Gastrocnemius medialis (tissue), 4 donors: ENCODE results near the gene TCOF1. TPM values are rescaled to one million over a fixed set of nuclear protein-coding genes. Genes with fewer than 3 reads are reported as not detected.

Experiments
- ATAC-seq, 2 donors: fragments of 150-250 bp; one replicate each; pipeline ENCODE4 v1.9.1; 2016
- DNase-seq, 2 donors: peaks; one replicate each; pipeline ENCODE4 v3.0.0-alpha.2; 2019
- H3K27ac ChIP-seq, 4 donors: fragments of 200-600 bp; sonication (generic); 1 replicate in 1 of 4; 2 replicates in 3 of 4; pipeline ENCODE4 v1.5.1; 2016 to 2018; ENCODE audit warnings: mild to moderate bottlenecking in 2 of 4, moderate library complexity in 1 of 4
- H3K27me3 ChIP-seq, 3 donors: fragments of 200-600 bp; sonication (generic) in 2 of 3; 1 replicate in 1 of 3; 2 replicates in 2 of 3; pipeline versions ENCODE4 v1.5.1 to v1.6.0; 2016 to 2019; ENCODE audit warnings: mild to moderate bottlenecking in 1 of 3, moderate library complexity in 1 of 3
- H3K36me3 ChIP-seq, 2 donors: fragments of 200-600 bp; sonication (generic) in 1 of 2; one replicate each; pipeline ENCODE4 v1.5.1; 2017 to 2018
- H3K4me1 ChIP-seq, 2 donors: fragments of 200-600 bp; sonication (generic) in 1 of 2; one replicate each; pipeline ENCODE4 v1.5.1; 2016 to 2017; ENCODE audit warnings: mild to moderate bottlenecking in 2 of 2
- H3K4me3 ChIP-seq, 4 donors: fragments of 200-600 bp; sonication (generic) in 3 of 4; 1 replicate in 1 of 4; 2 replicates in 3 of 4; pipeline ENCODE4 v1.5.1; 2016 to 2019; ENCODE audit warnings: mild to moderate bottlenecking in 2 of 4
- H3K9me3 ChIP-seq, 3 donors: fragments of 200-600 bp; sonication (generic) in 2 of 3; 1 replicate in 1 of 3; 2 replicates in 2 of 3; pipeline ENCODE4 v1.5.1; 2016 to 2019
- CTCF ChIP-seq, 5 experiments: fragments of 450-650 bp in 3 of 5; fragments of 200-600 bp in 2 of 5; sonication (generic) in 2 of 5; IDR thresholded peaks in 4 of 5; conservative IDR thresholded peaks in 1 of 5; 1 replicate in 4 of 5; 2 replicates in 1 of 5; pipeline ENCODE4 v1.5.1; 2016 to 2019; ENCODE audit warnings: antibody characterized with exemption in 5 of 5, mild to moderate bottlenecking in 3 of 5, moderate library complexity in 3 of 5
- POLR2A ChIP-seq, 2 donors: fragments of 450-650 bp; IDR thresholded peaks; one replicate each; pipeline ENCODE4 v1.6.1; 2017; ENCODE audit warnings: antibody characterized with exemption in 2 of 2, mild to moderate bottlenecking in 2 of 2, moderate library complexity in 2 of 2
- in situ Hi-C, 4 donors: fragments of 200-750 bp; cut with MboI; loops; one replicate each; pipeline versions ENCODE4 v1.15.0 to v1.8.0; 2017; ENCODE audit warnings: low sequenced_read_pairs in 4 of 4
- intact Hi-C: fragments of 100-400 bp; cut with DNase I; formaldehyde crosslinking; loops from one replicate; pipeline ENCODE4 v1.15.1; 2023; ENCODE audit warnings: low total_unique reads
- total RNA-seq, 4 donors: library from RNA; depleted of rRNA; stranded (reverse); fragments of >200 nt; gene quantifications; one replicate each; pipeline versions ENCODE4 v1.1.0 to v1.2.3, GENCODE V29; 2016

The TCOF1 gene
- total RNA-seq, 4 donors from 2014 or later: 22.1 to 31.7 (median 27.1) TPM

GRCh38 chr5:150389531-150390266 is 32.2 kb downstream of the TCOF1 start:
- in situ Hi-C loops (no loop called here), intact Hi-C loops (no loop called here)
- H3K4me1 ChIP-seq: no peaks in the 10 kb centered on the region
- ATAC-seq (no peak), DNase-seq (no peak)
- no peaks in the 10 kb centered on the region for H3K9me3 ChIP-seq
- no peak overlapping the region for H3K4me3 ChIP-seq
- no peak overlapping the region for H3K27ac ChIP-seq
- no peaks in the 10 kb centered on the region for H3K27me3 ChIP-seq
- TF ChIP-seq CTCF (IDR thresholded peaks at IDR 0.05 in 4 of 5, conservative IDR thresholded peaks at IDR 0.05 in 1 of 5): no peak
- TF ChIP-seq POLR2A (IDR thresholded peaks at IDR 0.05): no peak
- H3K36me3 ChIP-seq: peaks cover 0 to 91% of the 10 kb centered on the region in 2 donors

- Histone ChIP-seq H3K9me3 (no peaks in the 10 kb centered on the region), H3K27ac (no peak overlapping the region), H3K27me3 (no peaks in the 10 kb centered on the region), H3K4me3 (no peak overlapping the region), H3K4me1 (no peaks in the 10 kb centered on the region), H3K36me3 (peaks cover 0 to 90% of the 10 kb centered on the region in 2 donors)
- TF ChIP-seq CTCF (IDR thresholded peaks at IDR 0.05 in 4 of 5, conservative IDR thresholded peaks at IDR 0.05 in 1 of 5) (no peak), POLR2A (IDR thresholded peaks at IDR 0.05) (no peak)
- intact Hi-C loops (no loop called here), in situ Hi-C loops (no loop called here)
- ATAC-seq (no peak), DNase-seq (no peak)
Observed at GRCh38 chr5:150391064-150391834, 33.8 kb downstream of the TCOF1 start.

- Histone ChIP-seq H3K27ac (no peak overlapping the region), H3K36me3 (peaks cover 0 to 90% of the 10 kb centered on the region in 2 donors), H3K27me3 (no peaks in the 10 kb centered on the region), H3K4me1 (no peaks in the 10 kb centered on the region), H3K9me3 (no peaks in the 10 kb centered on the region), H3K4me3 (no peak overlapping the region)
- TF ChIP-seq CTCF (IDR thresholded peaks at IDR 0.05 in 4 of 5, conservative IDR thresholded peaks at IDR 0.05 in 1 of 5) (no peak), POLR2A (IDR thresholded peaks at IDR 0.05) (no peak)
- ATAC-seq (no peak), DNase-seq (no peak)
- in situ Hi-C loops (no loop called here), intact Hi-C loops (no loop called here)
Observed at GRCh38 chr5:150391986-150392385, 34.5 kb downstream of the TCOF1 start.

GRCh38 chr5:150392680-150393079 is 35.2 kb downstream of the TCOF1 start:
- Histone ChIP-seq H3K27me3 (no peaks in the 10 kb centered on the region), H3K36me3 (peaks cover 0 to 91% of the 10 kb centered on the region in 2 donors), H3K4me1 (no peaks in the 10 kb centered on the region), H3K9me3 (no peaks in the 10 kb centered on the region), H3K4me3 (no peak overlapping the region), H3K27ac (no peak overlapping the region)
- DNase-seq: no peak
- in situ Hi-C loops: no loop called here
- intact Hi-C loops: no loop called here
- ATAC-seq: no peak
- TF ChIP-seq CTCF (IDR thresholded peaks at IDR 0.05 in 4 of 5, conservative IDR thresholded peaks at IDR 0.05 in 1 of 5) (no peak), POLR2A (IDR thresholded peaks at IDR 0.05) (no peak)
